HepG2 (cell line): ENCODE data around the gene PDGFA. TPM values are rescaled to one million over a fixed set of nuclear protein-coding genes. Genes with fewer than 3 reads are reported as not detected.

Source experiments
- BHLHE40 ChIP-seq: IDR thresholded peaks from 2 replicates; pipeline ENCODE4 v1.6.1; 2011; ENCODE audit warnings: low read length, improper control_type of control experiment
- GTF3A ChIP-seq: sonication (generic); formaldehyde crosslinking; conservative IDR thresholded peaks from 2 replicates; pipeline ENCODE4 v1.4.0; 2020; ENCODE audit warnings: mild to moderate bottlenecking, missing genetic modification reagents
- HES4 ChIP-seq: sonication (generic); formaldehyde crosslinking; IDR thresholded peaks from 2 replicates; pipeline ENCODE4 v1.9.0; 2021; ENCODE audit warnings: mild to moderate bottlenecking, missing genetic modification reagents, borderline replicate concordance
- HHEX ChIP-seq: IDR thresholded peaks from 2 replicates; pipeline ENCODE4 v1.6.1; 2016; ENCODE audit warnings: control low read depth
- HMGXB3 ChIP-seq: sonication (generic); formaldehyde crosslinking; IDR thresholded peaks from 2 replicates; pipeline ENCODE4 v1.4.0; 2020; ENCODE audit warnings: missing genetic modification reagents, borderline replicate concordance
- IKZF5 ChIP-seq: IDR thresholded peaks from 2 replicates; pipeline ENCODE4 v1.6.1; 2018; ENCODE audit warnings: missing genetic modification reagents, mild to moderate bottlenecking, missing compliant biosample characterization
- KDM4B ChIP-seq: sonication (generic); formaldehyde crosslinking; IDR thresholded peaks from 2 replicates; pipeline ENCODE4 v1.4.0; 2020; ENCODE audit warnings: missing genetic modification reagents
- MED1 ChIP-seq: sonication (generic); formaldehyde crosslinking; IDR thresholded peaks from 2 replicates; pipeline ENCODE4 v1.4.0; 2020; ENCODE audit warnings: missing genetic modification reagents
- NR2F1 ChIP-seq, 2 experiments: fragments of 450-650 bp in 1 of 2; formaldehyde crosslinking in 1 of 2; IDR thresholded peaks; 2 replicates each; pipeline versions ENCODE4 v1.5.0 to v1.6.1; 2016 to 2020; ENCODE audit warnings: mild to moderate bottlenecking in 1 of 2, missing compliant biosample characterization in 1 of 2, missing genetic modification reagents in 1 of 2, moderate library complexity in 1 of 2
- SPEN ChIP-seq: sonication (generic); formaldehyde crosslinking; IDR thresholded peaks from 2 replicates; pipeline ENCODE4 v1.5.1; 2020; ENCODE audit warnings: low read depth, mild to moderate bottlenecking, missing genetic modification reagents
- XRCC5 ChIP-seq: fragments of 200-400 bp; formaldehyde crosslinking; optimal IDR thresholded peaks from 2 replicates; pipeline ENCODE3; 2017; ENCODE audit warnings: mild to moderate bottlenecking, low read length
- YEATS4 ChIP-seq: sonication (generic); formaldehyde crosslinking; IDR thresholded peaks from 2 replicates; pipeline ENCODE4 v1.4.0; 2020; ENCODE audit warnings: missing genetic modification reagents, borderline replicate concordance
- ZBTB1 ChIP-seq: sonication (generic); formaldehyde crosslinking; IDR thresholded peaks from 2 replicates; pipeline ENCODE4 v1.4.0; 2020; ENCODE audit warnings: missing genetic modification reagents, borderline replicate concordance
- ZFYVE20 ChIP-seq: sonication (generic); formaldehyde crosslinking; IDR thresholded peaks from 2 replicates; pipeline ENCODE4 v1.8.0; 2023; ENCODE audit warnings: low read depth, mild to moderate bottlenecking, moderate library complexity, missing genetic modification reagents, borderline replicate concordance
- ZNF335 ChIP-seq: sonication (generic); formaldehyde crosslinking; IDR thresholded peaks from 2 replicates; pipeline ENCODE4 v1.4.0; 2020; ENCODE audit warnings: missing genetic modification reagents
- ZNF629 ChIP-seq: sonication (generic); formaldehyde crosslinking; conservative IDR thresholded peaks from 2 replicates; pipeline ENCODE4 v1.5.0; 2020; ENCODE audit warnings: missing genetic modification reagents
- ZNF672 ChIP-seq: sonication (generic); formaldehyde crosslinking; IDR thresholded peaks from 2 replicates; pipeline ENCODE4 v1.8.1; 2022; ENCODE audit warnings: missing genetic modification reagents
- ZZZ3 ChIP-seq: sonication (generic); formaldehyde crosslinking; IDR thresholded peaks from 2 replicates; pipeline ENCODE4 v1.4.0; 2020; ENCODE audit warnings: missing genetic modification reagents, mild to moderate bottlenecking, borderline replicate concordance
- polyA plus RNA-seq, 8 experiments: library from polyadenylated mRNA; depleted of rRNA in 3 of 8; stranded (reverse) in 7 of 8; unstranded in 1 of 8; fragments of >200 nt; fragmentation: Illumina TruSeq in 4 of 8; extraction: Trizol in 4 of 8; gene quantifications; 2 replicates each; pipeline versions ENCODE4 v1.2.1 to v1.2.3, GENCODE V29; 2011 to 2016; ENCODE audit warnings: low read depth in 4 of 8, missing spikeins in 1 of 8, mixed read lengths in 1 of 8; ENCODE audit not compliant: insufficient read depth in 1 of 8
- total RNA-seq, 5 experiments: library from RNA; depleted of rRNA; stranded (reverse); fragments of >200 nt; fragmentation: Illumina TruSeq; extraction: Trizol; gene quantifications; 2 replicates each; pipeline ENCODE4 v1.2.3, GENCODE V29; 2016; ENCODE audit warnings: low read depth in 1 of 5
- TF ChIP-seq, protein P1 (sequence below): sonication (generic); formaldehyde crosslinking; IDR thresholded peaks from 2 replicates; pipeline ENCODE4 v1.5.0; 2020; ENCODE audit warnings: missing genetic modification reagents
- TF ChIP-seq, protein P2 (sequence below): sonication (generic); formaldehyde crosslinking; IDR thresholded peaks from 2 replicates; pipeline ENCODE4 v1.8.0; 2022; ENCODE audit warnings: mild to moderate bottlenecking, missing genetic modification reagents, moderate library complexity
- TF ChIP-seq, protein P3 (sequence below): IDR thresholded peaks from 2 replicates; pipeline ENCODE4 v1.6.1; 2016; ENCODE audit warnings: mild to moderate bottlenecking

PDGFA gene
- total and polyA plus RNA-seq, 2 of the 13 experiments (the other 11 are each of a cell fraction or from before 2014, with no cell fraction given), result 1.5 to 3.4 TPM

GRCh38 chr7:552868-553635 lies 33.4 kb upstream of the PDGFA start (continued):
- TF ChIP-seq, protein P1, sequence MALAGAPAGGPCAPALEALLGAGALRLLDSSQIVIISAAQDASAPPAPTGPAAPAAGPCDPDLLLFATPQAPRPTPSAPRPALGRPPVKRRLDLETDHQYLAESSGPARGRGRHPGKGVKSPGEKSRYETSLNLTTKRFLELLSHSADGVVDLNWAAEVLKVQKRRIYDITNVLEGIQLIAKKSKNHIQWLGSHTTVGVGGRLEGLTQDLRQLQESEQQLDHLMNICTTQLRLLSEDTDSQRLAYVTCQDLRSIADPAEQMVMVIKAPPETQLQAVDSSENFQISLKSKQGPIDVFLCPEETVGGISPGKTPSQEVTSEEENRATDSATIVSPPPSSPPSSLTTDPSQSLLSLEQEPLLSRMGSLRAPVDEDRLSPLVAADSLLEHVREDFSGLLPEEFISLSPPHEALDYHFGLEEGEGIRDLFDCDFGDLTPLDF (CRISPR knock-in tag), result no peak
- TF ChIP-seq IKZF5 (no peak), ZNF335 (CRISPR knock-in tag) (no peak), ZNF672 (no peak), SPEN (CRISPR knock-in tag) (peak; percentile 24; the same call in 1 of the 2 replicates), KDM4B (CRISPR knock-in tag) (no peak), XRCC5 (peak; percentile 25), ZFYVE20 (CRISPR knock-in tag) (no peak), NR2F1 (CRISPR knock-in tag; IDR thresholded peaks at IDR 0.05) (peak in 1 of 2 experiments; percentile 33; a peak in 1 of 4 replicates), HMGXB3 (no peak), ZNF629 (CRISPR knock-in tag) (peak; percentile 99), HES4 (CRISPR knock-in tag) (peak; percentile 72; the same call in 1 of the 2 replicates), HHEX (CRISPR knock-in tag) (no peak), ZBTB1 (CRISPR knock-in tag) (no peak), MED1 (CRISPR knock-in tag) (peak; percentile 76), GTF3A (CRISPR knock-in tag) (no peak), ZZZ3 (CRISPR knock-in tag) (no peak), YEATS4 (CRISPR knock-in tag) (peak; percentile 59; the same call in 1 of the 2 replicates), BHLHE40 (peak; percentile 94)
- TF ChIP-seq, protein P2, sequence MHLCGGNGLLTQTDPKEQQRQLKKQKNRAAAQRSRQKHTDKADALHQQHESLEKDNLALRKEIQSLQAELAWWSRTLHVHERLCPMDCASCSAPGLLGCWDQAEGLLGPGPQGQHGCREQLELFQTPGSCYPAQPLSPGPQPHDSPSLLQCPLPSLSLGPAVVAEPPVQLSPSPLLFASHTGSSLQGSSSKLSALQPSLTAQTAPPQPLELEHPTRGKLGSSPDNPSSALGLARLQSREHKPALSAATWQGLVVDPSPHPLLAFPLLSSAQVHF (CRISPR knock-in tag), result no peak
- TF ChIP-seq, protein P3, sequence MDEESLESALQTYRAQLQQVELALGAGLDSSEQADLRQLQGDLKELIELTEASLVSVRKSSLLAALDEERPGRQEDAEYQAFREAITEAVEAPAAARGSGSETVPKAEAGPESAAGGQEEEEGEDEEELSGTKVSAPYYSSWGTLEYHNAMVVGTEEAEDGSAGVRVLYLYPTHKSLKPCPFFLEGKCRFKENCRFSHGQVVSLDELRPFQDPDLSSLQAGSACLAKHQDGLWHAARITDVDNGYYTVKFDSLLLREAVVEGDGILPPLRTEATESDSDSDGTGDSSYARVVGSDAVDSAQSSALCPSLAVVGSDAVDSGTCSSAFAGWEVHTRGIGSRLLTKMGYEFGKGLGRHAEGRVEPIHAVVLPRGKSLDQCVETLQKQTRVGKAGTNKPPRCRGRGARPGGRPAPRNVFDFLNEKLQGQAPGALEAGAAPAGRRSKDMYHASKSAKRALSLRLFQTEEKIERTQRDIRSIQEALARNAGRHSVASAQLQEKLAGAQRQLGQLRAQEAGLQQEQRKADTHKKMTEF (CRISPR knock-in tag), result 0 out of 2 replicates have a peak, but pooled peaks have one; percentile 73
